H1 (cell line): ENCODE data around the gene EXOC5. TPM values are rescaled to one million over a fixed set of nuclear protein-coding genes. Genes with fewer than 3 reads are reported as not detected.

Experiments
- CTCF ChIA-PET: fragments of 300-600 bp; sonication (Branson Sonifier 250); formaldehyde crosslinking; loops from one replicate; lab custom pipeline; 2021; ENCODE audit not compliant: partially characterized antibody; lab: Charles Lee
- POLR2A ChIA-PET: fragments of 300-600 bp; sonication (Branson Sonifier 250); formaldehyde crosslinking; loops from one replicate; lab custom pipeline; 2021; ENCODE audit warnings: inconsistent platforms; ENCODE audit not compliant: partially characterized antibody; lab: Charles Lee
- DNase-seq, 2 experiments: peaks; one replicate each; pipeline versions ENCODE4 v3.0.0 to v3.0.0-alpha.2; 2010 to 2022; ENCODE audit warnings: low spot score in 2 of 2, low read depth in 1 of 2, mixed read lengths in 1 of 2
- FAIRE-seq: peaks from 2 replicates; lab custom pipeline; 2011; peaks lifted over from hg19 to GRCh38; lab: Jason Lieb, UNC
- H2AFZ ChIP-seq: 2 replicates; pipeline ENCODE4 v1.8.1; 2012; ENCODE audit warnings: low read length, inconsistent platforms
- H2AK5ac ChIP-seq: 2 replicates; pipeline ENCODE4 v1.6.1; 2013; ENCODE audit warnings: low read depth, low read length
- H2BK120ac ChIP-seq: replicated peaks from 2 replicates; pipeline ENCODE3; 2013; ENCODE audit warnings: low read depth, low read length, inconsistent platforms
- H2BK12ac ChIP-seq: 2 replicates; pipeline ENCODE4 v1.6.1; 2013; ENCODE audit warnings: low read depth, low read length
- H2BK15ac ChIP-seq: 2 replicates; pipeline ENCODE4 v1.6.1; 2013; ENCODE audit warnings: low read length
- H2BK20ac ChIP-seq: 2 replicates; pipeline ENCODE4 v1.6.1; 2013; ENCODE audit warnings: low read length
- H2BK5ac ChIP-seq: 2 replicates; pipeline ENCODE4 v1.6.1; 2013; ENCODE audit warnings: low read depth, low read length
- H3K14ac ChIP-seq: 2 replicates; pipeline ENCODE4 v1.6.1; 2013; ENCODE audit warnings: inconsistent platforms; ENCODE audit not compliant: insufficient read length
- H3K18ac ChIP-seq: 2 replicates; pipeline ENCODE4 v1.6.1; 2013; ENCODE audit warnings: low read length; ENCODE audit errors: extremely low read depth
- H3K23ac ChIP-seq: 2 replicates; pipeline ENCODE4 v1.6.1; 2013; ENCODE audit warnings: inconsistent platforms; ENCODE audit not compliant: insufficient read length
- H3K23me2 ChIP-seq: 2 replicates; pipeline ENCODE4 v1.6.1; 2013; ENCODE audit warnings: low read depth, low read length
- H3K27ac ChIP-seq: 2 replicates; pipeline ENCODE4 v1.6.1; 2011; ENCODE audit warnings: low read depth, low read length, inconsistent platforms
- H3K27me3 ChIP-seq, 4 experiments: replicated peaks in 1 of 4; 1 replicate in 1 of 4; 2 replicates in 3 of 4; pipeline versions ENCODE4 v1.6.1 to v1.8.1; 2011 to 2013; ENCODE audit warnings: low read length in 3 of 4, mild to moderate bottlenecking in 3 of 4, inconsistent platforms in 2 of 4, mixed read lengths in 2 of 4, moderate library complexity in 1 of 4; ENCODE audit not compliant: control insufficient read depth in 3 of 4, insufficient read depth in 3 of 4; ENCODE audit errors: extremely low read depth in 1 of 4
- H3K36me3 ChIP-seq, 4 experiments: 2 replicates each; pipeline versions ENCODE4 v1.6.1 to v1.8.1; 2011 to 2013; ENCODE audit warnings: mild to moderate bottlenecking in 4 of 4, low read length in 3 of 4, moderate library complexity in 2 of 4, control low read depth in 1 of 4, inconsistent platforms in 1 of 4; ENCODE audit not compliant: insufficient read depth in 4 of 4, control insufficient read depth in 2 of 4
- H3K4ac ChIP-seq: replicated peaks from 2 replicates; pipeline ENCODE3; 2013; ENCODE audit warnings: low read length, low read depth, mixed read lengths, inconsistent platforms; ENCODE audit not compliant: insufficient read length
- H3K4me1 ChIP-seq, 4 experiments: replicated peaks in 1 of 4; 1 replicate in 1 of 4; 2 replicates in 3 of 4; pipeline versions ENCODE4 v1.6.1 to v1.8.1; 2011 to 2013; ENCODE audit warnings: low read length in 3 of 4, inconsistent platforms in 2 of 4, mixed read lengths in 1 of 4; ENCODE audit not compliant: insufficient read depth in 4 of 4, control insufficient read depth in 3 of 4
- H3K4me2 ChIP-seq, 2 experiments: 2 replicates each; pipeline versions ENCODE4 v1.6.1 to v1.8.1; 2011 to 2013; ENCODE audit warnings: low read depth in 2 of 2, low read length in 2 of 2, control low read depth in 1 of 2, inconsistent platforms in 1 of 2, mild to moderate bottlenecking in 1 of 2; ENCODE audit not compliant: insufficient read depth in 1 of 2
- H3K4me3 ChIP-seq, 4 experiments: fragments of 200-600, 300-600 bp in 1 of 4; sonication (generic), shearing (Covaris generic), sonication (Bioruptor Twin) in 1 of 4; 2 replicates each; pipeline versions ENCODE4 v1.5.1 to v1.8.1; 2011 to 2016; ENCODE audit warnings: low read length in 4 of 4, low read depth in 3 of 4, control low read depth in 2 of 4, inconsistent platforms in 2 of 4, mild to moderate bottlenecking in 2 of 4, mixed read lengths in 1 of 4, moderate library complexity in 1 of 4; ENCODE audit not compliant: insufficient read depth in 2 of 4; ENCODE audit errors: extremely low read depth in 1 of 4
- H3K56ac ChIP-seq: replicated peaks from 2 replicates; pipeline ENCODE3; 2013; ENCODE audit warnings: low read depth, mild to moderate bottlenecking, mixed read lengths, low read length, inconsistent platforms; ENCODE audit not compliant: insufficient read length
- H3K79me1 ChIP-seq: 2 replicates; pipeline ENCODE4 v1.6.1; 2013; ENCODE audit warnings: low read depth, low read length, control low read depth
- H3K79me2 ChIP-seq, 2 experiments: 2 replicates each; pipeline versions ENCODE4 v1.6.1 to v1.8.1; 2012 to 2013; ENCODE audit warnings: low read length in 2 of 2, mild to moderate bottlenecking in 2 of 2, inconsistent platforms in 1 of 2; ENCODE audit not compliant: insufficient read depth in 2 of 2, control insufficient read depth in 1 of 2
- H3K9ac ChIP-seq, 4 experiments: replicated peaks in 1 of 4; 1 replicate in 1 of 4; 2 replicates in 3 of 4; pipeline versions ENCODE4 v1.6.1 to v1.8.1; 2011 to 2013; ENCODE audit warnings: low read depth in 3 of 4, low read length in 3 of 4, control low read depth in 2 of 4, mild to moderate bottlenecking in 2 of 4, moderate library complexity in 2 of 4, inconsistent platforms in 1 of 4; ENCODE audit errors: extremely low read depth in 1 of 4
- H3K9me3 ChIP-seq, 2 experiments: 2 replicates each; pipeline versions ENCODE4 v1.6.1 to v1.8.1; 2012 to 2013; ENCODE audit warnings: mild to moderate bottlenecking in 2 of 2, moderate library complexity in 2 of 2, control low read depth in 1 of 2, inconsistent platforms in 1 of 2, low read depth in 1 of 2, low read length in 1 of 2, mixed read lengths in 1 of 2; ENCODE audit not compliant: insufficient read depth in 2 of 2
- H4K20me1 ChIP-seq, 2 experiments: replicated peaks in 1 of 2; 2 replicates each; pipeline versions ENCODE3 to v1.8.1; 2011 to 2013; ENCODE audit warnings: inconsistent platforms in 2 of 2, low read length in 2 of 2, mild to moderate bottlenecking in 1 of 2; ENCODE audit not compliant: insufficient read depth in 2 of 2, control insufficient read depth in 1 of 2
- H4K5ac ChIP-seq: 2 replicates; pipeline ENCODE4 v1.6.1; 2013; ENCODE audit warnings: low read length, low read depth, mixed read lengths, inconsistent platforms; ENCODE audit not compliant: insufficient read length
- H4K8ac ChIP-seq: 2 replicates; pipeline ENCODE4 v1.8.0; 2013; ENCODE audit warnings: mild to moderate bottlenecking, moderate library complexity, low read length, inconsistent platforms; ENCODE audit not compliant: insufficient read depth; ENCODE audit errors: extremely low read depth
- H4K91ac ChIP-seq: replicated peaks from 2 replicates; pipeline ENCODE3; 2013; ENCODE audit warnings: low read length, mixed read lengths, inconsistent platforms; ENCODE audit not compliant: insufficient read length
- CHD2 ChIP-seq: IDR thresholded peaks from 2 replicates; pipeline ENCODE4 v1.6.1; 2012; ENCODE audit warnings: low read length, improper control_type of control experiment
- GTF2F1 ChIP-seq: IDR thresholded peaks from 2 replicates; pipeline ENCODE4 v1.6.1; 2012; ENCODE audit warnings: low read depth, low read length, improper control_type of control experiment, borderline replicate concordance
- MAX ChIP-seq: IDR thresholded peaks from 2 replicates; pipeline ENCODE4 v1.6.1; 2012; ENCODE audit warnings: inconsistent platforms
- NRF1 ChIP-seq: IDR thresholded peaks from 2 replicates; pipeline ENCODE4 v1.6.1; 2011; ENCODE audit warnings: mild to moderate bottlenecking, low read depth, low read length, improper control_type of control experiment
- SAP30 ChIP-seq: fragments of 300-600 bp; sonication (generic); IDR thresholded peaks from 2 replicates; pipeline ENCODE4 v1.7.1; 2012; ENCODE audit warnings: low read length, moderate library complexity, mild to moderate bottlenecking, inconsistent platforms; ENCODE audit not compliant: insufficient read depth, insufficient replicate concordance
- SRF ChIP-seq: IDR thresholded peaks from 2 replicates; pipeline ENCODE4 v1.6.1; 2011; ENCODE audit warnings: mild to moderate bottlenecking, low read depth, low read length, moderate library complexity
- WGBS, 2 experiments: shearing (Covaris generic) in 1 of 2; methylation state at CpG; one replicate each; pipeline versions ENCODE4 v1.1.6 to v1.1.7; 2013 to 2015; ENCODE audit warnings: low lambda C conversion rate in 2 of 2, mixed read lengths in 2 of 2, inconsistent platforms in 1 of 2, low coverage in 1 of 2, missing lambda C conversion rate in 1 of 2; ENCODE audit not compliant: insufficient replicate concordance in 2 of 2, insufficient coverage in 1 of 2, insufficient read length in 1 of 2; ENCODE audit errors: extremely low coverage in 1 of 2, missing lambda C conversion rate in 1 of 2; 5-methylcytosine and 5-hydroxymethylcytosine counted together
- polyA plus RNA-seq, 7 experiments: library from polyadenylated mRNA; depleted of rRNA in 3 of 7; stranded (reverse) in 5 of 7; unstranded in 2 of 7; fragments of >200 nt in 5 of 7; fragments of 200-250 nt in 2 of 7; gene quantifications; 1 replicate in 5 of 7; 2 replicates in 1 of 7; 4 replicates in 1 of 7; pipeline versions ENCODE4 v1.2.1 to v1.2.3, GENCODE V29; 2011 to 2013; ENCODE audit warnings: missing spikeins in 2 of 7, mixed read lengths in 2 of 7
- total RNA-seq: library from RNA; stranded (reverse); fragmentation: NEBNext Ultra II Directional; extraction: Animal tissue kit (Norgen Biotek cat#: 25700); gene quantifications from 2 replicates; pipeline ENCODE4 v1.2.1, GENCODE V29; 2021

The EXOC5 gene
- total and polyA plus RNA-seq, 2 of the 8 experiments (the other 6 are each of a cell fraction or from before 2014, with no cell fraction given), result 23.0 to 86.7 TPM

GRCh38 chr14:57171903-57172302 is 96.8 kb downstream of the EXOC5 start:
- Histone ChIP-seq H3K27ac (no peak overlapping the region), H2BK120ac (no peak overlapping the region), H3K4me1 (peaks cover 0 to 2% (median under 1%) of the 10 kb centered on the region in 4 experiments; a peak in 2 of 7 replicates), H2BK20ac (no peak overlapping the region), H3K79me2 (no peaks in the 10 kb centered on the region), H2BK5ac (no peak overlapping the region), H4K5ac (no peak overlapping the region), H3K23ac (no peak overlapping the region), H4K20me1 (no peaks in the 10 kb centered on the region), H2AFZ (no peak overlapping the region), H3K4ac (no peak overlapping the region), H3K4me2 (no peak overlapping the region), H4K8ac (no peak overlapping the region), H4K91ac (no peak overlapping the region), H3K36me3 (no peaks in the 10 kb centered on the region), H3K9me3 (no peaks in the 10 kb centered on the region), H2AK5ac (no peak overlapping the region), H3K23me2 (no peaks in the 10 kb centered on the region; the same call in 1 of the 2 replicates), H3K56ac (no peak overlapping the region), H3K9ac (no peak overlapping the region), H3K79me1 (no peaks in the 10 kb centered on the region), H3K18ac (no peak overlapping the region), H2BK15ac (no peak overlapping the region), H3K4me3 (no peak overlapping the region), H3K27me3 (peaks cover 0 to 1% (median 0%) of the 10 kb centered on the region in 4 experiments; a peak in 1 of 7 replicates), H3K14ac (no peak overlapping the region), H2BK12ac (no peak overlapping the region)
- TF ChIP-seq CHD2 (no peak), SRF (no peak), NRF1 (no peak), GTF2F1 (no peak), SAP30 (no peak), MAX (no peak)
- ChIA-PET POLR2A (no interaction called here), CTCF (interaction anchor here (0.6 to 3.6 kb wide), 3 partner anchors 7 to 613 kb away, joined by 3 to 29 read pairs (median 4); no protein-coding TSS in a partner anchor)
- WGBS, 2 experiments, result 87% methylated on average over 3 of the region's 3 CpGs; no CpG with 5 or more reads in 1 of the 2 experiments
- FAIRE-seq (no peak), DNase-seq (no peak)
